GM23338 (cell line): ENCODE results near the gene C5AR1.

Experiments
- CTCF ChIP-seq, 2 experiments: fragments of 200-600 bp in 1 of 2; sonication (generic) in 1 of 2; conservative IDR thresholded peaks; 2 replicates each; pipeline versions ENCODE4 v1.5.1 to v1.6.1; 2016 to 2017; ENCODE audit warnings: antibody characterized with exemption in 2 of 2, low read depth in 2 of 2, mild to moderate bottlenecking in 2 of 2, moderate library complexity in 1 of 2
- EZH2 ChIP-seq: fragments of 200-600 bp; sonication (generic); IDR thresholded peaks from one replicate; pipeline ENCODE4 v1.8.0; 2017; ENCODE audit warnings: antibody characterized with exemption, mild to moderate bottlenecking, low read depth; ENCODE audit not compliant: unreplicated experiment
- POLR2AphosphoS5 ChIP-seq: IDR thresholded peaks from 2 replicates; pipeline ENCODE4 v1.6.1; 2016; ENCODE audit warnings: antibody characterized with exemption, low read depth

GRCh38 chr19:47273313-47274070, 36.2 kb upstream of the C5AR1 start:
- TF ChIP-seq EZH2 (no peak), POLR2AphosphoS5 (peak; percentile 54; the same call in 1 of the 2 replicates), CTCF (conservative IDR thresholded peaks at IDR 0.05; ENCODE audit: low read depth in 2 of 2) (no peak; a peak in 1 of 4 replicates)
